ENCODE data around the gene TAC1.
"Not testable (repeated sequence)": the region's sequence is repeated elsewhere in the genome, so short reads cannot be mapped to it uniquely, and the experiment has no call there.

The TAC1 gene

GRCh38 chr7:97731736-97732564 is at the start of gene TAC1:
Gene TAC1, plus strand, starts transcription at chr7:97732086. Its CDS starts 527 bp downstream, at chr7:97732613.
- DNase-seq: no peak

- no peak for DNase-seq
These were observed 45.9 kb upstream of the TAC1 start for GRCh38 chr7:97685952-97686351.

GRCh38 chr7:97693586-97693985 is 38.3 kb upstream of the TAC1 start:
- no peak for DNase-seq

- no peak for DNase-seq
These were observed 37.5 kb upstream of the TAC1 start for GRCh38 chr7:97694355-97694754.

- DNase-seq: no peak
These were observed 34.5 kb upstream of the TAC1 start for GRCh38 chr7:97697396-97697795.

GRCh38 chr7:97722386-97722785 is 9.5 kb upstream of the TAC1 start:
- no peak for DNase-seq

- DNase-seq: no peak
These were observed 834 bp downstream of the TAC1 start for GRCh38 chr7:97732565-97733275.

- no peak for DNase-seq
These were observed 1.6 kb downstream of the TAC1 start for GRCh38 chr7:97733276-97734161.

GRCh38 chr7:97734255-97734654 is 2.4 kb downstream of the TAC1 start:
- no peak for DNase-seq

- no peak for DNase-seq
These were observed 3.2 kb downstream of the TAC1 start for GRCh38 chr7:97735075-97735474.

- DNase-seq: no peak
These were observed 16.6 kb downstream of the TAC1 start for GRCh38 chr7:97748482-97748881.

GRCh38 chr7:97751566-97751965 is 19.7 kb downstream of the TAC1 start:
- no peak for DNase-seq

GRCh38 chr7:97752215-97752614 is 20.3 kb downstream of the TAC1 start:
- DNase-seq: no peak

GRCh38 chr7:97757824-97758223 is 25.9 kb downstream of the TAC1 start:
- DNase-seq: no peak

- no peak for DNase-seq
These were observed 39.0 kb downstream of the TAC1 start for GRCh38 chr7:97770850-97771249.

GRCh38 chr7:97771576-97771975 is 39.7 kb downstream of the TAC1 start:
- DNase-seq: no peak

- DNase-seq: no peak
These were observed 40.4 kb downstream of the TAC1 start for GRCh38 chr7:97772045-97772901.

GRCh38 chr7:97786398-97786797 is 54.5 kb downstream of the TAC1 start:
- DNase-seq: not testable (repeated sequence)

All from HCEC 1CT (cell line).